Astrocyte (in vitro differentiated cells and primary cell): ENCODE data around the gene IQCE. TPM values are rescaled to one million over a fixed set of nuclear protein-coding genes. Genes with fewer than 3 reads are reported as not detected.

Experiments
- DNase-seq: peaks from one replicate; pipeline ENCODE4 v3.0.0-alpha.2; 2010; ENCODE audit warnings: low read depth
- FAIRE-seq: peaks from 2 replicates; lab custom pipeline; 2011; peaks lifted over from hg19 to GRCh38; lab: Jason Lieb, UNC
- H2AFZ ChIP-seq: 2 replicates; pipeline ENCODE4 v1.6.0; 2012; ENCODE audit warnings: low read depth, low read length, inconsistent platforms
- H3K27ac ChIP-seq: 2 replicates; pipeline ENCODE4 v1.5.1; 2011; ENCODE audit warnings: low read depth, low read length, inconsistent platforms
- H3K27me3 ChIP-seq: 2 replicates; pipeline ENCODE4 v1.6.0; 2011; ENCODE audit warnings: low read length, inconsistent platforms; ENCODE audit not compliant: insufficient read depth
- H3K36me3 ChIP-seq: 2 replicates; pipeline ENCODE4 v1.5.1; 2011; ENCODE audit warnings: low read length, inconsistent platforms; ENCODE audit not compliant: insufficient read depth
- H3K4me1 ChIP-seq: 2 replicates; pipeline ENCODE4 v1.5.1; 2011; ENCODE audit warnings: low read length, inconsistent platforms; ENCODE audit not compliant: insufficient read depth
- H3K4me2 ChIP-seq: 2 replicates; pipeline ENCODE4 v1.6.0; 2012; ENCODE audit warnings: low read length, inconsistent platforms
- H3K4me3 ChIP-seq: 2 replicates; pipeline ENCODE4 v1.5.1; 2011; ENCODE audit warnings: low read depth, mild to moderate bottlenecking, low read length, inconsistent platforms; ENCODE audit not compliant: insufficient read depth
- H3K79me2 ChIP-seq: 2 replicates; pipeline ENCODE4 v1.6.0; 2012; ENCODE audit warnings: mild to moderate bottlenecking, low read length, inconsistent platforms; ENCODE audit not compliant: insufficient read depth
- H3K9ac ChIP-seq: 2 replicates; pipeline ENCODE4 v1.6.0; 2012; ENCODE audit warnings: mild to moderate bottlenecking, low read length, inconsistent platforms
- H3K9me3 ChIP-seq: 2 replicates; pipeline ENCODE4 v1.5.1; 2012; ENCODE audit warnings: low read depth, mild to moderate bottlenecking, low read length, inconsistent platforms; ENCODE audit not compliant: insufficient read depth
- H4K20me1 ChIP-seq: 2 replicates; pipeline ENCODE4 v1.6.0; 2012; ENCODE audit warnings: low read length, inconsistent platforms; ENCODE audit not compliant: insufficient read depth
- H3K27ac Mint-ChIP-seq: one replicate; pipeline ENCODE4 v1.8.0; 2021; ENCODE audit warnings: mild to moderate bottlenecking, mixed read lengths; ENCODE audit not compliant: unreplicated experiment
- H3K27me3 Mint-ChIP-seq: one replicate; pipeline ENCODE4 v1.8.0; 2021; ENCODE audit warnings: low read depth, mixed read lengths; ENCODE audit not compliant: unreplicated experiment
- H3K36me3 Mint-ChIP-seq: one replicate; pipeline ENCODE4 v1.8.0; 2021; ENCODE audit warnings: low read depth, mixed read lengths; ENCODE audit not compliant: unreplicated experiment
- H3K4me1 Mint-ChIP-seq: one replicate; pipeline ENCODE4 v1.8.0; 2021; ENCODE audit warnings: low read depth, mixed read lengths; ENCODE audit not compliant: unreplicated experiment
- H3K4me3 Mint-ChIP-seq: one replicate; pipeline ENCODE4 v1.8.0; 2021; ENCODE audit warnings: mild to moderate bottlenecking, moderate library complexity, mixed read lengths; ENCODE audit not compliant: unreplicated experiment
- H3K9me3 Mint-ChIP-seq: one replicate; pipeline ENCODE4 v1.8.0; 2021; ENCODE audit warnings: mild to moderate bottlenecking, mixed read lengths; ENCODE audit not compliant: unreplicated experiment
- CTCF ChIP-seq: IDR thresholded peaks from 2 replicates; pipeline ENCODE4 v1.5.1; 2011; ENCODE audit warnings: low read depth, mild to moderate bottlenecking, inconsistent platforms, low read length, moderate library complexity; ENCODE audit not compliant: insufficient read depth
- EZH2 ChIP-seq: IDR thresholded peaks from 2 replicates; pipeline ENCODE4 v1.6.1; 2012; ENCODE audit warnings: mild to moderate bottlenecking, low read length, inconsistent platforms; ENCODE audit not compliant: insufficient read depth
- total RNA-seq: library from RNA; stranded (reverse); gene quantifications from 2 replicates; pipeline ENCODE4 v1.2.1, GENCODE V29; 2021

IQCE gene
- total RNA-seq, 1 donor from 2014 or later: 13.1 TPM

DNA sequence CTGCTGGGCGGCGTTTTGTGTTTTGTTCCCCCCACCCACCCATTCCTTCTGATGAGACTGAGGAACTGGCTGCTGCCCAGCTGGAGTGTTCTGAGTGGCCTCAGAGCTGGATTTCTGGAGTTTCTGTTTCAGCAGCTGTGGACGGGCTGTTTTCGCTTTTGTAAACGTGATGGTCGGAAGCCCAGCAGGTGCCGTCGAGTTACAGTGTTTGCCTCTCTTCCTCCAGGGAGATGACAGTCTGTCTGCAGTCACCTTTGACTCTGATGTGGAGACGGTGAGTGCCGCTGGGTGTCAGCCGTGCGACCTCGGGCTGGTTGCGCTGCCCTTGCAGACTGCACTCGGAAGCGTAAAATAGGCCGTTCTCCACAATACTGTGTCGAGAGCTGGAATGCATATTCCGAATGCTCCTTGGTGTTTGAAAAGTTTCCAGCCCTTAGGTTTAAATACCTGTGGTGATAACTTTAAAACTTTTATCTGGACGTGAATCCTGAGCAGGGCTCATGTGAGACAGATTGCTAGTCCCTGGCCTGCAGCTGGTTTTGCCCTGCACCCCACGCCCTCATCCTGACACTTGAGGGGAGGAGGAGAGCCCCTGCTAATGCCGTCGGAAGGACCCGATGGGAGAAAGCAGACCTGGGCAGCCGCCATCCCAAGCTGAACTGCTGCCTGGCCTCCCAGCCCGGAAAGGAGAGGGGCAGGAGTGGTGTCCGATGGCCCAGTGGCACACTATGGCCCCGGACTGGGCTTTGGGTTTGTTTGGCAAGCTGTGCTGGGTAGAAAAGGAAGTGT is 8.3 kb downstream of the IQCE start:
- Mint-ChIP-seq H3K27me3 (no peaks in the 10 kb centered on the region), H3K36me3 (peaks cover 3% of the 10 kb centered on the region), H3K4me3 (no peak overlapping the region), H3K9me3 (no peaks in the 10 kb centered on the region), H3K27ac (no peak overlapping the region), H3K4me1 (peaks cover 11% of the 10 kb centered on the region)
- peaks cover 27% of the 10 kb centered on the region for H4K20me1 ChIP-seq
- no peak overlapping the region for H3K27ac ChIP-seq
- TF ChIP-seq CTCF: no peak
- no peak for TF ChIP-seq EZH2
- FAIRE-seq: no peak
- H3K9me3 ChIP-seq: no peaks in the 10 kb centered on the region
- H3K36me3 ChIP-seq: no peaks in the 10 kb centered on the region
- peaks cover 14% of the 10 kb centered on the region for H3K4me1 ChIP-seq
- peak overlapping the region; percentile 7 for H3K9ac ChIP-seq
- peak overlapping the region; percentile 1 for H3K4me3 ChIP-seq
- H3K79me2 ChIP-seq: peaks cover 7% of the 10 kb centered on the region
- DNase-seq: no peak
- no peak overlapping the region for H2AFZ ChIP-seq
- H3K4me2 ChIP-seq: peak overlapping the region; percentile 59
- H3K27me3 ChIP-seq: no peaks in the 10 kb centered on the region

DNA sequence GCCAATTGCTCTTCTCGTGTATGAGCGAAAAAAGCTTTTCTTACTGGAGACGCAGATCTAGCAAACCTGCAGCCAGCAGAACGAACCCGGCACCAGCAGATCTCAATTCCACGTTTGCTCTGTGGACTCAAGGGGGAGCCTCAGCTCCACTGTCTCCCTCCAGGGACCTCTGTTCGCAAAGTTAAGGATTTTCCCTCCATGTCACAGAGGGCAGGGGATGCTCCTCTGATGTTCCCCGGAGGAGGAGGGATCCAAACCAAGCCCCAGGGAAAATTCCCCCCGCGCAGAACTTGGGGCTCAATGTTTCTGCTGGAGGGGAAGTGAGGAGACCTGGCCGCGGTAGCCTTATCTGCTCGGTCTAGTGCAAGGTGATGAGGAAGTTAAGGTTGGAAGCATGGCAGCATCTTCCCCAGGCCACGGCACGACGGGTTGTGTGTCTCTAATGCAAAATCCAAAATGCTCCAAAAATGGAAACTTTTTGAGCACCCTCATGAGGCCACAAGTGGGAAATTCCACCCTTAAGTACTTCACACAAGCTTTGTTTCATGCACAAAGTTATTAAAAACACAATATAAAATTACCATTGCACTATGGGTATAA is 9.0 kb downstream of the IQCE start:
- Mint-ChIP-seq H3K27ac (no peak overlapping the region), H3K9me3 (no peaks in the 10 kb centered on the region), H3K27me3 (no peaks in the 10 kb centered on the region), H3K36me3 (peaks cover 3% of the 10 kb centered on the region), H3K4me1 (peaks cover 17% of the 10 kb centered on the region), H3K4me3 (no peak overlapping the region)
- DNase-seq (no peak), FAIRE-seq (no peak)
- H3K4me1 ChIP-seq: peaks cover 20% of the 10 kb centered on the region
- H3K27ac ChIP-seq: no peak overlapping the region
- H3K79me2 ChIP-seq: peaks cover 7% of the 10 kb centered on the region
- no peaks in the 10 kb centered on the region for H3K36me3 ChIP-seq
- TF ChIP-seq EZH2 (no peak), CTCF (peak; percentile 44)
- no peak overlapping the region for H3K4me3 ChIP-seq
- peak overlapping the region; percentile 59 for H3K4me2 ChIP-seq
- H3K27me3 ChIP-seq: no peaks in the 10 kb centered on the region
- H2AFZ ChIP-seq: no peak overlapping the region
- H3K9ac ChIP-seq: no peak overlapping the region
- peaks cover 27% of the 10 kb centered on the region for H4K20me1 ChIP-seq
- no peaks in the 10 kb centered on the region for H3K9me3 ChIP-seq
